HCEC 1CT (cell line): ENCODE measurements around the gene TLL2.
A peak's percentile ranks its signal among the peaks of the same experiment; 100 is the strongest.

Source experiments
- DNase-seq: peaks from one replicate; pipeline ENCODE4 v3.0.0-alpha.2; 2017

The TLL2 gene

GRCh38 chr10:96384506-96384905 lies 129.2 kb downstream of the TLL2 start:
- DNase-seq, result no peak

- peak; percentile 8 for DNase-seq
These were observed 132.9 kb downstream of the TLL2 start for GRCh38 chr10:96380821-96381220.

GRCh38 chr10:96379758-96380157 lies 134.0 kb downstream of the TLL2 start:
- DNase-seq, result no peak

GRCh38 chr10:96378741-96379140 lies 135.0 kb downstream of the TLL2 start:
- no peak for DNase-seq

GRCh38 chr10:96377816-96378294 lies 135.9 kb downstream of the TLL2 start:
- DNase-seq, result no peak

GRCh38 chr10:96376483-96376882 lies 137.2 kb downstream of the TLL2 start:
- DNase-seq, result no peak

GRCh38 chr10:96374985-96375830 lies 138.5 kb downstream of the TLL2 start:
- peak; percentile 83 for DNase-seq

GRCh38 chr10:96374639-96374984 lies 139.1 kb downstream of the TLL2 start:
- DNase-seq, result no peak

- DNase-seq, result no peak
These were observed 139.7 kb downstream of the TLL2 start for GRCh38 chr10:96374004-96374403.

GRCh38 chr10:96371356-96371755 lies 142.4 kb downstream of the TLL2 start:
- DNase-seq, result no peak

- DNase-seq, result peak; percentile 13
These were observed 143.1 kb downstream of the TLL2 start for GRCh38 chr10:96370584-96371157.

- DNase-seq, result no peak
These were observed 143.7 kb downstream of the TLL2 start for GRCh38 chr10:96369890-96370583.

GRCh38 chr10:96368971-96369370 lies 144.8 kb downstream of the TLL2 start:
- no peak for DNase-seq

GRCh38 chr10:96367470-96367869 lies 146.3 kb downstream of the TLL2 start:
- no peak for DNase-seq

GRCh38 chr10:96366508-96366907 lies 147.2 kb downstream of the TLL2 start:
- peak; percentile 20 for DNase-seq

- DNase-seq, result no peak
These were observed 148.2 kb downstream of the TLL2 start for GRCh38 chr10:96365571-96365970.

GRCh38 chr10:96360766-96361165 lies 153.0 kb downstream of the TLL2 start:
- DNase-seq, result no peak

- DNase-seq, result no peak
These were observed 153.4 kb downstream of the TLL2 start for GRCh38 chr10:96360331-96360730.

GRCh38 chr10:96359616-96360015 lies 154.1 kb downstream of the TLL2 start:
- DNase-seq, result no peak

GRCh38 chr10:96358851-96359540 lies 154.7 kb downstream of the TLL2 start, which contains the start of gene OPALIN:
Gene OPALIN (minus strand): TSS chr10:96359002. CDS start chr10:96358896, 106 bp downstream.
- DNase-seq, result no peak

- DNase-seq, result no peak
These were observed 156.6 kb downstream of the TLL2 start for GRCh38 chr10:96357038-96357620.

GRCh38 chr10:96352582-96352981 lies 161.1 kb downstream of the TLL2 start:
- DNase-seq, result no peak

- DNase-seq, result no peak
These were observed 161.7 kb downstream of the TLL2 start for GRCh38 chr10:96352027-96352426.
